ENCODE data around the gene NAV3. TPM values are rescaled to one million over a fixed set of nuclear protein-coding genes. Genes with fewer than 3 reads are reported as not detected.

Gene NAV3
- total and polyA plus RNA-seq, 2 experiments from 2014 or later = 4.0 to 12.0 TPM

DNA sequence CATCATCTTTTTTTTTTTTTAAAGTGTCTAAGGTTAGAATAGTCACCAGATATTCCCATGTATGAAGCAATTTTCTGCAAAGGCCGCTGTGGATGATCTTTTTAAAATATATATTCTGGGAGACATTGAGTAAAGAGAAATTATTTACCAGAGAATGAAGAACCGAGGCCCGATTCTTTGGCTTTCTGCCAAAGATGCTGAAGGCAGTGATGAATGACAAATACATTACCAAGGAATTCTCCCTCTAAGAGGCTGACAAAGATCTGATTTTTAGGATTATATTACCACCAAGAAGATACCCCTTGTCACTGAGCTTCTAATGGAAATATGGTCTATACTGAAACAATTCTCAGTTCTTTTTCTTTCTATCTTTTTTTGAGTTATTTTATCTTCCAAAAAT, 336.8 kb downstream of the NAV3 start (continued):
- TF ChIP-seq, protein P1, sequence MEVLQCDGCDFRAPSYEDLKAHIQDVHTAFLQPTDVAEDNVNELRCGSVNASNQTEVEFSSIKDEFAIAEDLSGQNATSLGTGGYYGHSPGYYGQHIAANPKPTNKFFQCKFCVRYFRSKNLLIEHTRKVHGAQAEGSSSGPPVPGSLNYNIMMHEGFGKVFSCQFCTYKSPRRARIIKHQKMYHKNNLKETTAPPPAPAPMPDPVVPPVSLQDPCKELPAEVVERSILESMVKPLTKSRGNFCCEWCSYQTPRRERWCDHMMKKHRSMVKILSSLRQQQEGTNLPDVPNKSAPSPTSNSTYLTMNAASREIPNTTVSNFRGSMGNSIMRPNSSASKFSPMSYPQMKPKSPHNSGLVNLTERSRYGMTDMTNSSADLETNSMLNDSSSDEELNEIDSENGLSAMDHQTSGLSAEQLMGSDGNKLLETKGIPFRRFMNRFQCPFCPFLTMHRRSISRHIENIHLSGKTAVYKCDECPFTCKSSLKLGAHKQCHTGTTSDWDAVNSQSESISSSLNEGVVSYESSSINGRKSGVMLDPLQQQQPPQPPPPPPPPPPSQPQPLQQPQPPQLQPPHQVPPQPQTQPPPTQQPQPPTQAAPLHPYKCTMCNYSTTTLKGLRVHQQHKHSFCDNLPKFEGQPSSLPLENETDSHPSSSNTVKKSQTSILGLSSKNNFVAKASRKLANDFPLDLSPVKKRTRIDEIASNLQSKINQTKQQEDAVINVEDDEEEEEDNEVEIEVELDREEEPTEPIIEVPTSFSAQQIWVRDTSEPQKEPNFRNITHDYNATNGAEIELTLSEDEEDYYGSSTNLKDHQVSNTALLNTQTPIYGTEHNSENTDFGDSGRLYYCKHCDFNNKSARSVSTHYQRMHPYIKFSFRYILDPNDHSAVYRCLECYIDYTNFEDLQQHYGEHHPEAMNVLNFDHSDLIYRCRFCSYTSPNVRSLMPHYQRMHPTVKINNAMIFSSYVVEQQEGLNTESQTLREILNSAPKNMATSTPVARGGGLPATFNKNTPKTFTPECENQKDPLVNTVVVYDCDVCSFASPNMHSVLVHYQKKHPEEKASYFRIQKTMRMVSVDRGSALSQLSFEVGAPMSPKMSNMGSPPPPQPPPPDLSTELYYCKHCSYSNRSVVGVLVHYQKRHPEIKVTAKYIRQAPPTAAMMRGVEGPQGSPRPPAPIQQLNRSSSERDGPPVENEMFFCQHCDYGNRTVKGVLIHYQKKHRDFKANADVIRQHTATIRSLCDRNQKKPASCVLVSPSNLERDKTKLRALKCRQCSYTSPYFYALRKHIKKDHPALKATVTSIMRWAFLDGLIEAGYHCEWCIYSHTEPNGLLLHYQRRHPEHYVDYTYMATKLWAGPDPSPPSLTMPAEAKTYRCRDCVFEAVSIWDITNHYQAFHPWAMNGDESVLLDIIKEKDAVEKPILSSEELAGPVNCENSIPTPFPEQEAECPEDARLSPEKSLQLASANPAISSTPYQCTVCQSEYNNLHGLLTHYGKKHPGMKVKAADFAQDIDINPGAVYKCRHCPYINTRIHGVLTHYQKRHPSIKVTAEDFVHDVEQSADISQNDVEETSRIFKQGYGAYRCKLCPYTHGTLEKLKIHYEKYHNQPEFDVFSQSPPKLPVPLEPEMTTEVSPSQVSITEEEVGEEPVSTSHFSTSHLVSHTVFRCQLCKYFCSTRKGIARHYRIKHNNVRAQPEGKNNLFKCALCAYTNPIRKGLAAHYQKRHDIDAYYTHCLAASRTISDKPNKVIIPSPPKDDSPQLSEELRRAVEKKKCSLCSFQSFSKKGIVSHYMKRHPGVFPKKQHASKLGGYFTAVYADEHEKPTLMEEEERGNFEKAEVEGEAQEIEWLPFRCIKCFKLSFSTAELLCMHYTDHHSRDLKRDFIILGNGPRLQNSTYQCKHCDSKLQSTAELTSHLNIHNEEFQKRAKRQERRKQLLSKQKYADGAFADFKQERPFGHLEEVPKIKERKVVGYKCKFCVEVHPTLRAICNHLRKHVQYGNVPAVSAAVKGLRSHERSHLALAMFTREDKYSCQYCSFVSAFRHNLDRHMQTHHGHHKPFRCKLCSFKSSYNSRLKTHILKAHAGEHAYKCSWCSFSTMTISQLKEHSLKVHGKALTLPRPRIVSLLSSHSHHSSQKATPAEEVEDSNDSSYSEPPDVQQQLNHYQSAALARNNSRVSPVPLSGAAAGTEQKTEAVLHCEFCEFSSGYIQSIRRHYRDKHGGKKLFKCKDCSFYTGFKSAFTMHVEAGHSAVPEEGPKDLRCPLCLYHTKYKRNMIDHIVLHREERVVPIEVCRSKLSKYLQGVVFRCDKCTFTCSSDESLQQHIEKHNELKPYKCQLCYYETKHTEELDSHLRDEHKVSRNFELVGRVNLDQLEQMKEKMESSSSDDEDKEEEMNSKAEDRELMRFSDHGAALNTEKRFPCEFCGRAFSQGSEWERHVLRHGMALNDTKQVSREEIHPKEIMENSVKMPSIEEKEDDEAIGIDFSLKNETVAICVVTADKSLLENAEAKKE (CRISPR knock-in tag; IDR thresholded peaks at IDR 0.05) = no peak
- TF ChIP-seq EZH2phosphoT487 (IDR thresholded peaks at IDR 0.05; ENCODE audit: unreplicated experiment) = no peak
- TF ChIP-seq ETS1 (IDR thresholded peaks at IDR 0.05) = no peak
- no peak for TF ChIP-seq NANOG (IDR thresholded peaks at IDR 0.05; ENCODE audit: borderline replicate concordance)
- no peak for TF ChIP-seq ZNF331 (CRISPR knock-in tag; IDR thresholded peaks at IDR 0.05; ENCODE audit: low read depth)
- TF ChIP-seq EZH2 (IDR thresholded peaks at IDR 0.05; ENCODE audit: low read depth, unreplicated experiment) = no peak
- TF ChIP-seq CREB1 (CRISPR knock-in tag; IDR thresholded peaks at IDR 0.05; ENCODE audit: low read depth) = no peak
- TF ChIP-seq JUNB (IDR thresholded peaks at IDR 0.05; ENCODE audit: unreplicated experiment) = no peak

DNA sequence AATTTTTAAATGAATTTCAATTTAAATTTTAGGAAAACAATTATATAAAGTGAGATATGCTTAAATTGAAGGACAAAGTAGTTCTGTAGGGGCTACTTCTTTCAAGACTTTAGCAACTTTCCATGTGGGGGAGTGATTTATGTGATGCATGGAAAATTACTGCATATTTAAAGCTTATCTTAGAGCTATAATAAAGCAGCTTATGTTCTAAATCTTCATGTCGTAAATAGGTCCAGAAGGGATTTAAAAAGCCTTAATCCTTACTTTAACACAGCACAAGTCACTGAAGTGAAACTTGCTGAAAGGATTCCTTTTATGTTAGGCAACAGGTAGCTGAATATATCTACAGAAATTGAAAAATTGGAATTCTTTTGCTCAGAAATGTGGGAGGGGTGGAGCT, 340.4 kb downstream of the NAV3 start:
- Histone ChIP-seq H3K27ac (ENCODE audit: low read depth) (no peak overlapping the region), H2AFZ (no peak overlapping the region), H3K79me2 (replicated peaks; ENCODE audit: insufficient read depth) (no peaks in the 10 kb centered on the region), H3K4me2 (no peak overlapping the region), H3K4me3 (no peak overlapping the region), H3K4me1 (ENCODE audit: insufficient read depth) (no peaks in the 10 kb centered on the region), H3K36me3 (ENCODE audit: insufficient read depth) (no peaks in the 10 kb centered on the region), H3K27me3 (ENCODE audit: insufficient read depth) (no peaks in the 10 kb centered on the region), H3K9me2 (ENCODE audit: insufficient read depth) (no peaks in the 10 kb centered on the region), H4K20me1 (replicated peaks; ENCODE audit: insufficient read depth) (no peaks in the 10 kb centered on the region), H3F3A (replicated peaks; ENCODE audit: low read depth) (no peaks in the 10 kb centered on the region)
- H3K27me3 Mint-ChIP-seq (ENCODE audit: insufficient read depth, low read depth, poor library complexity) = no peaks in the 10 kb centered on the region
- H3K27ac Mint-ChIP-seq = no peak overlapping the region
- H3K36me3 Mint-ChIP-seq (ENCODE audit: low read depth) = no peaks in the 10 kb centered on the region
- no peaks in the 10 kb centered on the region for H3K9me3 Mint-ChIP-seq
- DNase-seq (ENCODE audit: low spot score) = no peak
- H3K4me1 Mint-ChIP-seq = no peaks in the 10 kb centered on the region
- no peak for ATAC-seq
- H3K4me3 Mint-ChIP-seq = no peak overlapping the region
- no peak for TF ChIP-seq EZH2phosphoT487 (IDR thresholded peaks at IDR 0.05; ENCODE audit: unreplicated experiment)
- TF ChIP-seq ZNF331 (CRISPR knock-in tag; IDR thresholded peaks at IDR 0.05; ENCODE audit: low read depth) = no peak
- TF ChIP-seq STAT1 (IDR thresholded peaks at IDR 0.05; ENCODE audit: unreplicated experiment) = no peak
- no peak for TF ChIP-seq ETS1 (IDR thresholded peaks at IDR 0.05)
- TF ChIP-seq POLR2AphosphoS5 (IDR thresholded peaks at IDR 0.05; ENCODE audit: low read depth) = no peak
- TF ChIP-seq, protein P2, sequence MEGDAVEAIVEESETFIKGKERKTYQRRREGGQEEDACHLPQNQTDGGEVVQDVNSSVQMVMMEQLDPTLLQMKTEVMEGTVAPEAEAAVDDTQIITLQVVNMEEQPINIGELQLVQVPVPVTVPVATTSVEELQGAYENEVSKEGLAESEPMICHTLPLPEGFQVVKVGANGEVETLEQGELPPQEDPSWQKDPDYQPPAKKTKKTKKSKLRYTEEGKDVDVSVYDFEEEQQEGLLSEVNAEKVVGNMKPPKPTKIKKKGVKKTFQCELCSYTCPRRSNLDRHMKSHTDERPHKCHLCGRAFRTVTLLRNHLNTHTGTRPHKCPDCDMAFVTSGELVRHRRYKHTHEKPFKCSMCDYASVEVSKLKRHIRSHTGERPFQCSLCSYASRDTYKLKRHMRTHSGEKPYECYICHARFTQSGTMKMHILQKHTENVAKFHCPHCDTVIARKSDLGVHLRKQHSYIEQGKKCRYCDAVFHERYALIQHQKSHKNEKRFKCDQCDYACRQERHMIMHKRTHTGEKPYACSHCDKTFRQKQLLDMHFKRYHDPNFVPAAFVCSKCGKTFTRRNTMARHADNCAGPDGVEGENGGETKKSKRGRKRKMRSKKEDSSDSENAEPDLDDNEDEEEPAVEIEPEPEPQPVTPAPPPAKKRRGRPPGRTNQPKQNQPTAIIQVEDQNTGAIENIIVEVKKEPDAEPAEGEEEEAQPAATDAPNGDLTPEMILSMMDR (conservative IDR thresholded peaks at IDR 0.05; ENCODE audit: low read depth in 2 of 2) = no peak
- TF ChIP-seq JUNB (IDR thresholded peaks at IDR 0.05; ENCODE audit: unreplicated experiment) = no peak
